Endodermal cell (in vitro differentiated cells): Measurements from ENCODE around the gene SYMPK. TPM values are rescaled to one million over a fixed set of nuclear protein-coding genes. Genes with fewer than 3 reads are reported as not detected.

Source experiments
- DNase-seq: peaks from one replicate; pipeline ENCODE4 v3.0.0-alpha.2; 2017
- H3K27ac ChIP-seq: 2 replicates; pipeline ENCODE4 v1.5.1; 2013; ENCODE audit warnings: mild to moderate bottlenecking, low read depth, low read length, moderate library complexity
- H3K27me3 ChIP-seq: 2 replicates; pipeline ENCODE4 v1.6.1; 2013; ENCODE audit warnings: mild to moderate bottlenecking, low read length, moderate library complexity; ENCODE audit not compliant: insufficient read depth, control insufficient read depth, poor library complexity, severe bottlenecking
- H3K36me3 ChIP-seq: 2 replicates; pipeline ENCODE4 v1.7.0; 2013; ENCODE audit warnings: mild to moderate bottlenecking, low read length, moderate library complexity; ENCODE audit not compliant: control insufficient read depth, insufficient read depth
- H3K4me1 ChIP-seq: one replicate; pipeline ENCODE4 v1.7.0; 2013; ENCODE audit warnings: low read length; ENCODE audit not compliant: control insufficient read depth, insufficient read depth
- H3K4me3 ChIP-seq: 2 replicates; pipeline ENCODE4 v1.5.1; 2013; ENCODE audit warnings: mild to moderate bottlenecking, low read length, moderate library complexity
- H3K9ac ChIP-seq: 2 replicates; pipeline ENCODE4 v1.6.1; 2013; ENCODE audit warnings: mild to moderate bottlenecking, low read length, moderate library complexity; ENCODE audit not compliant: poor library complexity, severe bottlenecking; ENCODE audit errors: extremely low read depth
- H3K9me3 ChIP-seq: 2 replicates; pipeline ENCODE4 v1.6.1; 2013; ENCODE audit warnings: mild to moderate bottlenecking, low read length, moderate library complexity; ENCODE audit not compliant: control insufficient read depth
- H3K27ac Mint-ChIP-seq: 2 replicates; pipeline ENCODE4 v1.8.0; 2020; ENCODE audit warnings: mixed read lengths
- H3K27me3 Mint-ChIP-seq: 2 replicates; pipeline ENCODE4 v1.8.0; 2021; ENCODE audit warnings: mild to moderate bottlenecking, mixed read lengths; ENCODE audit not compliant: insufficient read depth
- H3K36me3 Mint-ChIP-seq: 2 replicates; pipeline ENCODE4 v1.8.0; 2020; ENCODE audit warnings: low read depth, mixed read lengths
- H3K4me1 Mint-ChIP-seq: 2 replicates; pipeline ENCODE4 v1.8.0; 2020; ENCODE audit warnings: mixed read lengths
- H3K4me3 Mint-ChIP-seq: 2 replicates; pipeline ENCODE4 v1.8.0; 2020; ENCODE audit warnings: mild to moderate bottlenecking, moderate library complexity, mixed read lengths
- H3K9me3 Mint-ChIP-seq: 2 replicates; pipeline ENCODE4 v1.8.0; 2020; ENCODE audit warnings: mild to moderate bottlenecking, mixed read lengths
- WGBS, 2 experiments: methylation state at CpG; one replicate each; pipeline versions ENCODE4 v1.1.5 to v1.1.7; 2013; ENCODE audit warnings: missing lambda C conversion rate in 2 of 2, mixed read lengths in 1 of 2; ENCODE audit not compliant: insufficient coverage in 1 of 2, insufficient read length in 1 of 2; 5-methylcytosine and 5-hydroxymethylcytosine counted together
- total RNA-seq, 2 donors: library from RNA; stranded (reverse); fragmentation: NEBNext Ultra II Directional in 1 of 2; extraction: Animal tissue kit (Norgen Biotek cat#: 25700) in 1 of 2; gene quantifications; 2 replicates in 1 of 2; 3 replicates in 1 of 2; pipeline ENCODE4 v1.2.1, GENCODE V29; 2021
- TF ChIP-seq, protein P1 (sequence below): fragments of 200-600 bp; sonication (generic); conservative IDR thresholded peaks from 2 replicates; pipeline ENCODE4 v1.5.0; 2021; ENCODE audit warnings: antibody characterized with exemption, mild to moderate bottlenecking

SYMPK gene
- total RNA-seq, 2 donors from 2014 or later, result 104 to 119 TPM

DNA sequence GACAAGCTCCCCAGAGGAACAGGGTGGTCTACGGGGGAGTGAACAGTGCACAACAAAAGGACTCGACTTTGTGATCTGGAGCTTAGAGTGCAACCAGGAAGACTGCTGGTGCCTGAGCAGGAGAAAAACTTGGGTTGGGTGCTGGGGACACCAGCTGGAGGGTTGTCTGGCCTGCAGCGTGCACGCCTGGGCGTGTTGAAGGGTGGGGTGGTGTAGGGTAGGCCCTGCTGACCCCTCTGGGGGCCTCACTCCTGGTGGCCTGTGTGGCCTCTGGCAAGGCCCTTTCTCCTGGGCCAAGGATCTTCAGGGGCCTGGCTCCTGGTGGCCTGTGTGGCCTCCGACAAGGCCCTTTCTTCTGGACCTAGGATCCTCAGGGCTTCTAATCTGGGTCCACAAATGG lies 43.2 kb downstream of the SYMPK start:
- Histone ChIP-seq H3K27me3 (no peaks in the 10 kb centered on the region), H3K36me3 (peaks cover 41% of the 10 kb centered on the region), H3K9me3 (no peaks in the 10 kb centered on the region), H3K4me1 (peaks cover 15% of the 10 kb centered on the region), H3K27ac (no peak overlapping the region), H3K4me3 (no peak overlapping the region), H3K9ac (no peak overlapping the region)
- DNase-seq, result no peak
- Mint-ChIP-seq H3K4me3 (no peak overlapping the region), H3K27ac (no peak overlapping the region), H3K4me1 (peaks cover 7% of the 10 kb centered on the region), H3K27me3 (no peaks in the 10 kb centered on the region), H3K9me3 (no peaks in the 10 kb centered on the region), H3K36me3 (peaks cover 41% of the 10 kb centered on the region)
- 92 to 100% methylated on average over 3 to 6 of the region's 6 CpGs for WGBS, 2 experiments
- TF ChIP-seq, protein P1, sequence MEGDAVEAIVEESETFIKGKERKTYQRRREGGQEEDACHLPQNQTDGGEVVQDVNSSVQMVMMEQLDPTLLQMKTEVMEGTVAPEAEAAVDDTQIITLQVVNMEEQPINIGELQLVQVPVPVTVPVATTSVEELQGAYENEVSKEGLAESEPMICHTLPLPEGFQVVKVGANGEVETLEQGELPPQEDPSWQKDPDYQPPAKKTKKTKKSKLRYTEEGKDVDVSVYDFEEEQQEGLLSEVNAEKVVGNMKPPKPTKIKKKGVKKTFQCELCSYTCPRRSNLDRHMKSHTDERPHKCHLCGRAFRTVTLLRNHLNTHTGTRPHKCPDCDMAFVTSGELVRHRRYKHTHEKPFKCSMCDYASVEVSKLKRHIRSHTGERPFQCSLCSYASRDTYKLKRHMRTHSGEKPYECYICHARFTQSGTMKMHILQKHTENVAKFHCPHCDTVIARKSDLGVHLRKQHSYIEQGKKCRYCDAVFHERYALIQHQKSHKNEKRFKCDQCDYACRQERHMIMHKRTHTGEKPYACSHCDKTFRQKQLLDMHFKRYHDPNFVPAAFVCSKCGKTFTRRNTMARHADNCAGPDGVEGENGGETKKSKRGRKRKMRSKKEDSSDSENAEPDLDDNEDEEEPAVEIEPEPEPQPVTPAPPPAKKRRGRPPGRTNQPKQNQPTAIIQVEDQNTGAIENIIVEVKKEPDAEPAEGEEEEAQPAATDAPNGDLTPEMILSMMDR, result no peak

DNA sequence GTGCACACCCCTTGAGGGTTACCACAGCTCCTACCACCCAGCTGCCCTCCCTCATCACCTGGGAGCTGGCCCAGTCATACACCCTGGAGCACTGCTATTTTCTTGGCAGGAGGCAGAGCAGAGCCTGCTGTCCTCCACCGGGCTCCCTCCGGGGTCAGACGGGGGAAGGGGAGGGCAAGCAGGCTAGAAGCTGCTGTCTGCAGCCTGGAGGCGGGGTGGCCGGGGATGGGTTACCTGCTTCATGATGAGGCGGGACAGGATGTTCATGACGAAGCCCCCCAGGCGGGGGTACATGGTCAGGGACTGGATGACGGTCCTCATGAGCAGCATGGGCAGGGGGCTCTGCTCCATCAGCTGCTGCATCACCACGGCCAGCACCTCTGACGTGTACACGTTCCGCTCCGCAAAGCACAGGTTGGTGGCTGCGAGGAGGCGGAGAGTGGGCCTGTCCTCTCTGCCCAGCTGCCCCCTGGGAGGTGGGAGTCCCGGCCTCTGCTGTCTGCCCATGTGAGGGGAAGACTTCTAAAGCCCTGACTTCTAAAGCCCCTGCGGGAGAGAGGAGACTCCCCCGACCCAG lies 45.1 kb downstream of the SYMPK start:
- Mint-ChIP-seq H3K27ac (no peak overlapping the region), H3K4me1 (peaks cover 8% of the 10 kb centered on the region), H3K36me3 (peaks cover 25% of the 10 kb centered on the region), H3K27me3 (no peaks in the 10 kb centered on the region), H3K4me3 (no peak overlapping the region), H3K9me3 (no peaks in the 10 kb centered on the region)
- TF ChIP-seq, protein P1, result no peak
- peaks cover 15% of the 10 kb centered on the region for H3K4me1 ChIP-seq
- no peaks in the 10 kb centered on the region for H3K27me3 ChIP-seq
- peak; percentile 81 for DNase-seq
- 81 to 83% methylated on average over 13 to 19 of the region's 19 CpGs for WGBS, 2 experiments
- no peaks in the 10 kb centered on the region for H3K9me3 ChIP-seq
- peaks cover 26% of the 10 kb centered on the region for H3K36me3 ChIP-seq
- H3K9ac ChIP-seq, result no peak overlapping the region
- peak overlapping the region; percentile 38 for H3K27ac ChIP-seq
- no peak overlapping the region for H3K4me3 ChIP-seq

DNA sequence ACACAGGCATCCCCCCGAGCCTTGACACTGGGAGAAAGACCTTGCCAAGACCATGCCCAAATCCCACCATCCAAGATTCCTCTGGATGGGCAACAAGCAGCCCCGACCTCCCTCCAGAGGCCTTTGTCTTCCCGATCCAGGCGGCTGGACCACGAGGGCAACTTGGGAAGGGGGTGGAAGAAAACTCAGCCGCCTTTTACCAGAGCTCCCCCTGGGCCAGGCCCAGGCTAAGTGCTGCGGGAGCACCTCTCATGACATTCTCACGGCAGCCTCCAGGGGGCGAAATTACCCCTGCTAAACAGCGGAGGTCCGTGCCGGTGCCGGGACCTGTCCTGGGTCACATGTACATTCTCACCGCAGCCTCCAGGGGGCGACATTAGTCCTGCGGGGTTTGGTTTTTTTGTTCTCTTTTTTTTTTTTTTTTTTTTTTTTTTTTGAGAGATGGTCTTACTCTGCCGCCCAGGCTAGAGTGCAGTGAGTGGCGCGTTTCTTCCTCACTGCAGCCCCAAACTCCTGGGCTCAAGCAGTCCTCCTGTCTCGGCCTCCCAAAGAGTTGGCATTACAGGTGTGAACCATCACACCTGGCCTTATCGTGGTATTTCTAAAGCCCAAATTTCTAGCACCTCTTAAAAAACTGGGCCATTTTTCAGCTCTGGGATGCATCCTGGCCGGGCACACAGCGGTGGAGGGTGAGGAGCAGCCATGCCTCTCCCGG lies 45.8 kb downstream of the SYMPK start:
- Histone ChIP-seq H3K9me3 (no peaks in the 10 kb centered on the region), H3K27me3 (no peaks in the 10 kb centered on the region), H3K36me3 (peaks cover 21% of the 10 kb centered on the region), H3K4me3 (peak overlapping the region; percentile 84), H3K9ac (peak overlapping the region; percentile 64), H3K4me1 (peaks cover 15% of the 10 kb centered on the region), H3K27ac (peak overlapping the region; percentile 78)
- peaks cover 20% of the 10 kb centered on the region for H3K36me3 Mint-ChIP-seq
- peaks cover 8% of the 10 kb centered on the region for H3K4me1 Mint-ChIP-seq
- no peaks in the 10 kb centered on the region for H3K27me3 Mint-ChIP-seq
- TF ChIP-seq, protein P1, result peak; percentile 94
- DNase-seq, result peak; percentile 100
- peak overlapping the region; percentile 81 for H3K4me3 Mint-ChIP-seq
- no peaks in the 10 kb centered on the region for H3K9me3 Mint-ChIP-seq
- 21 to 50% methylated on average over 9 to 24 of the region's 24 CpGs for WGBS, 2 experiments
- peak overlapping the region; percentile 95 for H3K27ac Mint-ChIP-seq
